Spleen (tissue), 11 donors: ENCODE measurements around the gene ATP2B1. TPM values are rescaled to one million over a fixed set of nuclear protein-coding genes. Genes with fewer than 3 reads are reported as not detected.

Source experiments
- DNase-seq: peaks from one replicate; pipeline ENCODE4 v3.0.0-alpha.2; 2020
- H3K27ac ChIP-seq, 8 donors: fragments of 200-600 bp; sonication (generic) in 7 of 8; 1 replicate in 4 of 8; 2 replicates in 4 of 8; pipeline versions ENCODE4 v1.5.0 to v1.8.0; 2016 to 2021; ENCODE audit warnings: inconsistent platforms in 4 of 8, mild to moderate bottlenecking in 4 of 8, moderate library complexity in 1 of 8
- H3K27me3 ChIP-seq, 7 donors: fragments of 200-600 bp; sonication (generic) in 6 of 7; replicated peaks in 1 of 7; 1 replicate in 4 of 7; 2 replicates in 3 of 7; pipeline versions ENCODE4 v1.5.0 to v1.8.0; 2016 to 2021; ENCODE audit warnings: inconsistent platforms in 3 of 7, mild to moderate bottlenecking in 1 of 7
- H3K36me3 ChIP-seq, 6 donors: fragments of 200-600 bp; sonication (generic) in 5 of 6; 1 replicate in 4 of 6; 2 replicates in 2 of 6; pipeline versions ENCODE4 v1.5.0 to v1.8.0; 2016 to 2021; ENCODE audit warnings: inconsistent platforms in 2 of 6
- H3K4me1 ChIP-seq, 6 donors: fragments of 200-600 bp; sonication (generic) in 5 of 6; 1 replicate in 3 of 6; 2 replicates in 3 of 6; pipeline versions ENCODE4 v1.5.0 to v1.8.0; 2016 to 2021; ENCODE audit warnings: inconsistent platforms in 3 of 6
- H3K4me3 ChIP-seq, 8 donors: fragments of 200-600 bp; sonication (generic) in 7 of 8; 1 replicate in 4 of 8; 2 replicates in 4 of 8; pipeline versions ENCODE4 v1.5.0 to v1.8.0; 2016 to 2021; ENCODE audit warnings: inconsistent platforms in 4 of 8, mild to moderate bottlenecking in 4 of 8, moderate library complexity in 2 of 8
- H3K9me3 ChIP-seq, 8 donors: fragments of 200-600 bp; sonication (generic) in 7 of 8; 1 replicate in 4 of 8; 2 replicates in 4 of 8; pipeline versions ENCODE4 v1.5.0 to v1.8.0; 2016 to 2021; ENCODE audit warnings: inconsistent platforms in 4 of 8
- POLR2A ChIP-seq, 3 donors: fragments of 450-650 bp; IDR thresholded peaks; one replicate each; pipeline ENCODE4 v1.5.1; 2017; ENCODE audit warnings: antibody characterized with exemption in 3 of 3, mild to moderate bottlenecking in 1 of 3
- POLR2AphosphoS5 ChIP-seq, 3 donors: sonication (generic); formaldehyde crosslinking; IDR thresholded peaks; one replicate each; pipeline ENCODE4 v1.5.1; 2017; ENCODE audit warnings: antibody characterized with exemption in 3 of 3
- WGBS, 5 donors: extraction: QIAGEN DNeasy Blood & Tissue Kit in 3 of 5; methylation state at CpG; one replicate each; pipeline versions ENCODE4 v1.1.5 to v1.1.7; 2013 to 2018; 5-methylcytosine and 5-hydroxymethylcytosine counted together
- intact Hi-C: fragments of 100-400 bp; cut with DNase I; formaldehyde crosslinking; loops from one replicate; pipeline ENCODE4 v1.15.0; 2023; ENCODE audit warnings: low total_unique reads
- polyA plus RNA-seq, 3 donors: library from polyadenylated mRNA; stranded (reverse); fragments of 200-250 nt; gene quantifications; one replicate each; pipeline ENCODE4 v1.2.1, GENCODE V29; 2013
- total RNA-seq, 7 donors: library from RNA; depleted of rRNA in 3 of 7; stranded (reverse); fragments of >200 nt in 3 of 7; fragmentation: NEBNext Ultra II Directional in 4 of 7; extraction: Animal tissue kit (Norgen Biotek cat#: 25700) in 4 of 7; gene quantifications; one replicate each; pipeline versions ENCODE4 v1.1.0 to v1.2.1, GENCODE V29; 2016 to 2021
- TF ChIP-seq, protein P1 (sequence below), 11 experiments: fragments of 200-600 bp in 7 of 11; fragments of 450-650 bp in 4 of 11; sonication (generic) in 4 of 11; IDR thresholded peaks in 8 of 11; conservative IDR thresholded peaks in 3 of 11; 1 replicate in 7 of 11; 2 replicates in 4 of 11; pipeline versions ENCODE4 v1.4.0 to v1.8.0; 2016 to 2021; ENCODE audit warnings: antibody characterized with exemption in 11 of 11, inconsistent platforms in 4 of 11, mild to moderate bottlenecking in 1 of 11
- donor health status: healthy with polysubstance abuse.
- donor health status: DM: no; HTN: no; CAD: no; lungs with moderate emphysema.
- donor health status: DM: no; HTN: no; CAD: no.
- donor health status: Bipolar disorder and iron deficiency.
- donor health status: healthy.
- donor health status: DM: no; HTN: no; CAD: no.
- donor health status: DM: yes; HTN: yes; CAD: no.

ATP2B1 gene
- total and polyA plus RNA-seq, 10 donors, result 13.2 to 130 (median 75.6) TPM

DNA sequence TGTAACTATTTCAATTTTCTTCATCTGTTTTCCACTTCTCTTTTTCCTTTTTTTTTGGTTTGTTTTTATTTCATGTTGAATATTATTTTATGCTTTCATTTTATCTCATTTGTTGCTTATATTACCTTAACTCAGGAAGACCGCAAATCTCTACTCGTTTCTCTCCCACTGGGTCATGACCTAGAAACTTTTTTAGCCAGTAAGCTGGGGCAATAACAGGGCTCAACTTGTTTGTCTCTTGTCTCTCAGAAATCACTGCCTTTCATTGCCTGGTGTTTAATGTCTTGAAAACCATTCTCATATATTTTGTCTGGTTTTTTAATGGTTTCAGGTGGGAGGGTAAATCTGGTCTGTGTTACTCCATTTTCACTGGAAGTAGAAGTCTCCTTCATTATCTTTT, 36.6 kb upstream of the ATP2B1 start:
- Histone ChIP-seq H3K27me3 (no peaks in the 10 kb centered on the region), H3K36me3 (no peaks in the 10 kb centered on the region), H3K4me3 (no peak overlapping the region), H3K27ac (no peak overlapping the region), H3K9me3 (peaks cover 3 to 20% (median 16%) of the 10 kb centered on the region in 8 donors), H3K4me1 (no peaks in the 10 kb centered on the region)
- DNase-seq, result no peak
- TF ChIP-seq POLR2A (IDR thresholded peaks at IDR 0.05) (no peak), POLR2AphosphoS5 (IDR thresholded peaks at IDR 0.05) (no peak)
- 78 to 89% (median 83%) methylated on average over 2 of the region's 2 CpGs for WGBS, 5 donors
- intact Hi-C loops, result no loop called here

DNA sequence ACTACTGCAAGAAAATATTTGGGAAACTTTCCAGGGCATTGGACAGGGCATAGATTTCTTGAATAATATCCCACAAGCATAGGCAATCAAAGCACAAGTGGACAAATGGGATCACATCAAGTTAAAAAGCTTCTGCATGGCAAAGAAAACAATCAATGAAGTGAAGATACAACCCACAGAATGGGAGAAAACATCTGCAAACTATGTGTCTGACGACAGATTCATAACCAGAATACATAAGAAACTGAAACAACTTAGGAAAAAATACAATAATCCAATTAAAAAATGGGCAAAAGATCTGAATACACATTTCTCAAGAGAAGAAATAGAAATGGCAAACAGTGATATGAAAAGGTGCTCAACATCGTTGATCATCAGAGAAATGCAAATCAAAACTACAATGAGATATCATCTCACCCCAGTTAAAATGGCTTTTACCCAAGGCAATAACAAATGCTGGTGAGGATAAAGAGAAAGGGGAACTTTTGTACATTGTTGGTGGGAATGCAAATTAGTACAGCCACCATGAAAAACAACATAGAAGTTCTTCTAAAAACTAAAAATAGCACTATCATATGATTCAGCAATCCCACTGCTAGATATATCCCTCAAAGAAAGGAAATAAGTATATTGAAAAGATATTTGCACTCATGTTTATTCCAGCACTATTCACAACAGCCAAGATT, 33.8 kb upstream of the ATP2B1 start:
- H3K36me3 ChIP-seq, result no peaks in the 10 kb centered on the region
- H3K4me3 ChIP-seq, result no peak overlapping the region
- 59 to 66% (median 61%) methylated on average over 2 of the region's 2 CpGs for WGBS, 5 donors
- H3K4me1 ChIP-seq, result no peaks in the 10 kb centered on the region
- intact Hi-C loops, result no loop called here
- no peak for DNase-seq
- TF ChIP-seq POLR2AphosphoS5 (IDR thresholded peaks at IDR 0.05), result no peak
- H3K9me3 ChIP-seq, result peaks cover 3 to 44% (median 34%) of the 10 kb centered on the region in 8 donors
- H3K27me3 ChIP-seq, result no peaks in the 10 kb centered on the region
- H3K27ac ChIP-seq, result peak overlapping the region; percentile 1 to 65 (median 45)

DNA sequence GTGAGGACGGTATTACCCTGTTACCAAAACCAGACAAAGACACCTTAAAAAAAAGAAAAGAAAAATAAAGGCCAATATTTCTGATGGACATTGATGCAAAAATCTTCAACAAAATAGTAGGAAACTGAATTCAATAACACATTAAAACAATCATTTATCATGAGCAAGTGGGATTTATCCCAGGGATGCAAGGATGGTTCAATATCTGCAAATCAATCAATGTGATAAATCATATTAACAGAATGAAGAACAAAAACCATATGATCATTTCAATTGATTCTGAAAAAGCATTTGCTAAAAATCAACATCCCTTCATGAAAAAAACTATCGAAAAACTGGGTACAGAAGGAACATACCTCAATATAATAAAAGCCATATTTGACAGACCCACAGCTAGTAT, 32.3 kb upstream of the ATP2B1 start:
- Histone ChIP-seq H3K27ac (no peak overlapping the region), H3K36me3 (no peaks in the 10 kb centered on the region), H3K4me1 (no peaks in the 10 kb centered on the region), H3K9me3 (peaks cover 3 to 44% (median 34%) of the 10 kb centered on the region in 8 donors), H3K4me3 (no peak overlapping the region), H3K27me3 (no peaks in the 10 kb centered on the region)
- intact Hi-C loops, result no loop called here
- WGBS, 5 donors, result 96 to 97% (median 96%) methylated on average over 2 of the region's 2 CpGs
- TF ChIP-seq, protein P1, sequence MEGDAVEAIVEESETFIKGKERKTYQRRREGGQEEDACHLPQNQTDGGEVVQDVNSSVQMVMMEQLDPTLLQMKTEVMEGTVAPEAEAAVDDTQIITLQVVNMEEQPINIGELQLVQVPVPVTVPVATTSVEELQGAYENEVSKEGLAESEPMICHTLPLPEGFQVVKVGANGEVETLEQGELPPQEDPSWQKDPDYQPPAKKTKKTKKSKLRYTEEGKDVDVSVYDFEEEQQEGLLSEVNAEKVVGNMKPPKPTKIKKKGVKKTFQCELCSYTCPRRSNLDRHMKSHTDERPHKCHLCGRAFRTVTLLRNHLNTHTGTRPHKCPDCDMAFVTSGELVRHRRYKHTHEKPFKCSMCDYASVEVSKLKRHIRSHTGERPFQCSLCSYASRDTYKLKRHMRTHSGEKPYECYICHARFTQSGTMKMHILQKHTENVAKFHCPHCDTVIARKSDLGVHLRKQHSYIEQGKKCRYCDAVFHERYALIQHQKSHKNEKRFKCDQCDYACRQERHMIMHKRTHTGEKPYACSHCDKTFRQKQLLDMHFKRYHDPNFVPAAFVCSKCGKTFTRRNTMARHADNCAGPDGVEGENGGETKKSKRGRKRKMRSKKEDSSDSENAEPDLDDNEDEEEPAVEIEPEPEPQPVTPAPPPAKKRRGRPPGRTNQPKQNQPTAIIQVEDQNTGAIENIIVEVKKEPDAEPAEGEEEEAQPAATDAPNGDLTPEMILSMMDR (IDR thresholded peaks at IDR 0.05 in 8 of 11, conservative IDR thresholded peaks at IDR 0.05 in 3 of 11), result no peak
- no peak for TF ChIP-seq POLR2AphosphoS5 (IDR thresholded peaks at IDR 0.05)
- no peak for TF ChIP-seq POLR2A (IDR thresholded peaks at IDR 0.05)
- DNase-seq, result no peak

DNA sequence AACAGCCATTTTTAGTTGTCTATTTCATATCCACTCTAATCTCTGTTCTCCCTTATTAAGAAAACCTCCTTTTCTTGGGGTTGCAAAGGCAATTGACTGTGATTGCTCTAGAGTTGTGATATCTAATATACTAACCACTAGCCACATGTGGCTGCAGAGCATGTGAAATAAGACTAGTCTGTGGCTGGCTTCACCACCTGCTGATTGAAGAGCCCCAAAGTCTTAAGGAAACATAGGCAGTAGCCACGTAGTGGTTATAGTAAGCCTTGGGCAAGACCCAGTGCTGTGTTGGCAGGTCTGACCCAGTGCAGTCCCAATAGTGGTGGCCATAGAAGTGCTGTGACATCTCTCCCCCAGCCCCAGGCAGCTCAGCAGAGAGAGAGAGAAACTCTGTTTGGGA, 28.4 kb upstream of the ATP2B1 start:
- Histone ChIP-seq H3K27ac (no peak overlapping the region), H3K9me3 (peaks cover 3 to 46% (median 37%) of the 10 kb centered on the region in 8 donors), H3K4me3 (no peak overlapping the region), H3K27me3 (no peaks in the 10 kb centered on the region), H3K36me3 (no peaks in the 10 kb centered on the region), H3K4me1 (peaks cover 0 to 17% (median 3%) of the 10 kb centered on the region in 6 donors)
- TF ChIP-seq POLR2AphosphoS5 (IDR thresholded peaks at IDR 0.05) (no peak), POLR2A (IDR thresholded peaks at IDR 0.05) (no peak)
- TF ChIP-seq, protein P1 (IDR thresholded peaks at IDR 0.05 in 8 of 11, conservative IDR thresholded peaks at IDR 0.05 in 3 of 11), result no peak
- intact Hi-C loops, result no loop called here
- no peak for DNase-seq
- 57 to 100% (median 81%) methylated on average over 1 of the region's 1 CpG for WGBS, 5 donors

DNA sequence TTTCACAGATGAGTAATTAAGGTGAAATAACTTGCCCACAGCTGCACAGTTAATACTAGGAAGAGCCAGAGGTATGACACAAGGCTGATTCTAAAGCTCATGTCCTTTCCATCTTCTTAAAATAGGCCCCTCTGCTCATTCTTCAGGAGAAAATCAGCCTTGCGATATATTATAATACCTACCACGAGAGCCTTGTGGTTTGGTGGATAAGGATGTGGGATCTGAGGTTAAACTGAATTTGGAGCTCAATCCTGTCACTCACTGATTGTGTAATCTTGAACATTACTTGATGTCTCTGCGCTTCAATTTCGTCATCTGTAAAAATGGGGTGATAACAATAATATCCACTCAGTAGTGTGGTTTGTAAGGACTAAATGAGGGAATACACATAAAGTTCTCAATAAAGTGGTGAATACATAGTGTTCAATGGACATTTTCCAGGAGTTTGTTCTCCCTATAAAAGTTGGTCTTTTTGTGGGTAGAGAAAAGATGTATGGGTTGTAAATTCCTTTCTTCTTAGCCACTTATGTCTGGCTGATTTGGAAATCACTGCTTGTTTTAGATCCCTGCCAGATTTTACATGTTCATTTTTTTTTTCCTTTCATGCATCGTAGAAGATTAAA, 25.1 kb upstream of the ATP2B1 start:
- no peak overlapping the region for H3K4me3 ChIP-seq
- no peak overlapping the region for H3K27ac ChIP-seq
- H3K9me3 ChIP-seq, result peaks cover 0 to 13% (median 6%) of the 10 kb centered on the region in 8 donors
- no peaks in the 10 kb centered on the region for H3K36me3 ChIP-seq
- intact Hi-C loops, result no loop called here
- no peak for DNase-seq
- H3K27me3 ChIP-seq, result no peaks in the 10 kb centered on the region
- TF ChIP-seq, protein P1 (IDR thresholded peaks at IDR 0.05 in 8 of 11, conservative IDR thresholded peaks at IDR 0.05 in 3 of 11), result no peak
- TF ChIP-seq POLR2AphosphoS5 (IDR thresholded peaks at IDR 0.05), result no peak
- TF ChIP-seq POLR2A (IDR thresholded peaks at IDR 0.05), result no peak
- WGBS, 5 donors, result 30 to 53% (median 43%) methylated on average over 5 of the region's 5 CpGs
- H3K4me1 ChIP-seq, result peaks cover 0 to 19% (median 5%) of the 10 kb centered on the region in 6 donors
